Activated naive CD8-positive, alpha-beta T cell treated with anti-CD3 and anti-CD28 coated beads, Interleukin-2, amount 10 ng/mL, durations not matched to agents 7 days and 5 days (primary cell): Measurements from ENCODE around the gene CRYBG1. TPM values are rescaled to one million over a fixed set of nuclear protein-coding genes. Genes with fewer than 3 reads are reported as not detected.

Experiments used
- ATAC-seq: fragments of 150-1000 bp; cut with Tn5 transposase; one replicate; pipeline ENCODE4 v1.10.0; 2021; ENCODE audit warnings: low read depth, moderate library complexity
- POLR2A ChIA-PET: fragments of 350-600 bp; sonication (Branson Sonifier 250); formaldehyde crosslinking; loops from one replicate; lab custom pipeline; 2021; ENCODE audit warnings: antibody characterized with exemption; lab: Charles Lee
- DNase-seq: peaks from one replicate; pipeline ENCODE4 v3.0.0; 2021
- H3K27ac Mint-ChIP-seq: one replicate; pipeline ENCODE4 v1.8.0; 2022; ENCODE audit warnings: mild to moderate bottlenecking, mixed read lengths
- H3K27me3 Mint-ChIP-seq: one replicate; pipeline ENCODE4 v1.8.0; 2022; ENCODE audit warnings: mild to moderate bottlenecking, moderate library complexity, mixed read lengths
- H3K36me3 Mint-ChIP-seq: one replicate; pipeline ENCODE4 v1.8.0; 2021; ENCODE audit warnings: mild to moderate bottlenecking, mixed read lengths
- H3K4me1 Mint-ChIP-seq: one replicate; pipeline ENCODE4 v1.8.0; 2021; ENCODE audit warnings: mixed read lengths
- H3K4me3 Mint-ChIP-seq: one replicate; pipeline ENCODE4 v1.8.0; 2022; ENCODE audit warnings: mild to moderate bottlenecking, moderate library complexity, mixed read lengths
- H3K9me3 Mint-ChIP-seq: one replicate; pipeline ENCODE4 v1.8.0; 2021; ENCODE audit warnings: mixed read lengths
- total RNA-seq, 2 experiments: library from RNA; stranded (reverse); gene quantifications; one replicate each; pipeline ENCODE4 v1.2.3, GENCODE V29; 2021

Gene CRYBG1
- total RNA-seq, 2 experiments from 2014 or later: 34.8 to 37.3 TPM

DNA sequence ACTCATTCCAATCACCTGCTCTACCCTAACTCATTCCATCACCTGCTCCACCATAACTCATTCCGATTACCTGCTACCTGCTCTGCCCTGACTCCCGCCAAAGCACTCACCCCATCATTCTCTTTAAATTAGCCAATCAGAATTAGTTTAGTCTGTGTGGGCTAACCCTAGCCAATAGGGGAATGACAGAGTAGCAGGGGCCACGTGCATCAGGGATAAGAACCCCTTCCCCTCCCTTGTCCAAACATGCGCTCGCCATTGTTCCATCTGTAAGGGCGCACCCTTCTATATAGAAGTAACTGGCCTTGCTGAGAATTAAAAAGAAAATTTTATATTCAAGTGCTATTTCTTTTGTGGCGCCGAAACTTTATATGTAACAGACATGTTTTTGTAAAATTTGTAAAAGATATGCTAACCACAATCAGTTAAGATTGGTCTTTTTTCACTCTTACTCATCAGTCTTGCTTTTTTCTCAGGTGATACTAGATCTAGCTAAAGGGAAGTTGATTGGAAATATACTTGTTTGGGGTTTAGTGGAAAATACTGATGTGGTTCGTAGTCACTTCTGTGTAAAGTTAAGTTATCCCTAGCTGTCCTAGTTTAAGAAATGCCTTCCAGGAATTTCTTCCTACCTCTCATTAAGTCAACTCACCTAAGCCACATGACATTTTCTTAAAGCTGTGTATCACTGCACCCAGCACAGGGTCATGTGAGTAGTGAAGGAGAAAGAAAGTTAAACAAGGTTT is 252.3 kb downstream of the CRYBG1 start:
- no peak overlapping the region for H3K4me3 Mint-ChIP-seq
- peaks cover 28% of the 10 kb centered on the region for H3K4me1 Mint-ChIP-seq
- no peak for DNase-seq
- no peak for ATAC-seq
- POLR2A ChIA-PET: no interaction called here
- no peak overlapping the region for H3K27ac Mint-ChIP-seq
- H3K27me3 Mint-ChIP-seq: no peaks in the 10 kb centered on the region
- no peaks in the 10 kb centered on the region for H3K9me3 Mint-ChIP-seq
- H3K36me3 Mint-ChIP-seq: peaks cover 19% of the 10 kb centered on the region

GRCh38 chr6:106613590-106613989 is 253.1 kb downstream of the CRYBG1 start:
- no peaks in the 10 kb centered on the region for H3K27me3 Mint-ChIP-seq
- no peak overlapping the region for H3K27ac Mint-ChIP-seq
- H3K36me3 Mint-ChIP-seq: peaks cover 24% of the 10 kb centered on the region
- H3K4me1 Mint-ChIP-seq: peaks cover 29% of the 10 kb centered on the region
- H3K9me3 Mint-ChIP-seq: no peaks in the 10 kb centered on the region
- DNase-seq (no peak), ATAC-seq (no peak)
- no peak overlapping the region for H3K4me3 Mint-ChIP-seq
- POLR2A ChIA-PET: no interaction called here

GRCh38 chr6:106614166-106614565 is 253.6 kb downstream of the CRYBG1 start:
- no peak for DNase-seq
- ATAC-seq: no peak
- peaks cover 31% of the 10 kb centered on the region for H3K4me1 Mint-ChIP-seq
- H3K27ac Mint-ChIP-seq: peak overlapping the region; percentile 17
- no peak overlapping the region for H3K4me3 Mint-ChIP-seq
- no peaks in the 10 kb centered on the region for H3K27me3 Mint-ChIP-seq
- POLR2A ChIA-PET: no interaction called here
- no peaks in the 10 kb centered on the region for H3K9me3 Mint-ChIP-seq
- H3K36me3 Mint-ChIP-seq: peaks cover 24% of the 10 kb centered on the region

DNA sequence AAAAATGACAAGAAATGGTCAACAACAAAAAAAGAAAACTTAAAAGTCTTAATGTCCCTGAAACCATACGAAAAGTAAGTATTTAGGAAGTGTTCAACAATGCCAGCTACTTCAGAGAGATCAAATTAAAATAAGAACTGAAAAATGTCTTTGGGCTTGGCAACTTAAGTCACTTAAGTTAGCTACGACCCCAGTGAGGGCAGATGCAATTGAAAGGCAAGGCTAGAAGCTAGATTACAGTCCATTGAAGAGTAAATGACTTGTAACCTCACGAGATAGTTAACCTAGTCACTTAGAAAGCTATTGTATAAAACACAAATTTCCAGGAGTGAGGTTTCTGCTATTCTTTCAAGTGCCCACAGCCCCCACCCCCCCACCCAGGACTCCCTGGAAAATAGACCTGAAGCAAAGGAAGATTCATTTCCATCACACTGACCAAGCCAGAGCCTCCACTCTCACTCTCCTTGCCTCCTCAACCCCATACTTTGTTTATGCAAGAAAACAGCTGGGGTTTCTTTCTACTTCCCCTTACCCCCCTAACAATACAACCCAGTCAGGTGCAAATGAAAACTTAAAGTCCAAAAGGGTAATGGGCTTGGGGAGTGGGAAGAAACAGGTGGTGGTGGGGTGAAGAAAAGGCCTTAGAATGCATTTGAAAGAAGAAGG is 254.2 kb downstream of the CRYBG1 start:
- no peaks in the 10 kb centered on the region for H3K9me3 Mint-ChIP-seq
- ATAC-seq (no peak), DNase-seq (no peak)
- peaks cover 24% of the 10 kb centered on the region for H3K36me3 Mint-ChIP-seq
- no peak overlapping the region for H3K4me3 Mint-ChIP-seq
- POLR2A ChIA-PET: no interaction called here
- peaks cover 32% of the 10 kb centered on the region for H3K4me1 Mint-ChIP-seq
- no peaks in the 10 kb centered on the region for H3K27me3 Mint-ChIP-seq
- H3K27ac Mint-ChIP-seq: peak overlapping the region; percentile 17

DNA sequence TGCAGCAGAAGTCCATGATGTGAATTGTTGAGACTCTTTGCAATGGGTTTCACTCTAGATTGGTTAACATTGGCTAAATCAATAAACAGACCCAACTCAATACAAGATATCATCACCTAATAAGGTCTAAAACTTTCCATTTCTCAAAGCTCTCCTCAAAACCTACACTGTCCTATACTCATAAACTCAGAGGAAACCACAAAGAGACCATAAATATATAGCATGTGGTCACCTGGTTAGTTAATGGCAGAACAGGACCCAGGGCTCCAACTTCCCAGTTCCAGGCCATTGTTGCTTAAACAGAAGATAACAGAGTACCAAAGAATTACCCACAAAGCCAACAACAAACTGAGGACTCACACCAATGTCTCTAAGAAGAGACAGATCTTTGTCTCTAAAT is 256.8 kb downstream of the CRYBG1 start:
- Mint-ChIP-seq H3K27ac (no peak overlapping the region), H3K9me3 (no peaks in the 10 kb centered on the region), H3K4me3 (no peak overlapping the region), H3K4me1 (peaks cover 36% of the 10 kb centered on the region), H3K36me3 (peaks cover 28% of the 10 kb centered on the region), H3K27me3 (no peaks in the 10 kb centered on the region)
- ATAC-seq (no peak), DNase-seq (no peak)
- POLR2A ChIA-PET: no interaction called here

GRCh38 chr6:106617857-106618256 is 257.3 kb downstream of the CRYBG1 start:
- POLR2A ChIA-PET: interaction anchor here (1.3 kb wide), 1 partner anchor 13 kb away, joined by 4 read pairs; no protein-coding TSS in a partner anchor
- ATAC-seq: no peak
- Mint-ChIP-seq H3K36me3 (peaks cover 34% of the 10 kb centered on the region), H3K4me3 (no peak overlapping the region), H3K27ac (no peak overlapping the region), H3K27me3 (no peaks in the 10 kb centered on the region), H3K4me1 (peaks cover 34% of the 10 kb centered on the region), H3K9me3 (peaks cover under 1% of the 10 kb centered on the region)
- no peak for DNase-seq

- ATAC-seq: no peak
- no peaks in the 10 kb centered on the region for H3K27me3 Mint-ChIP-seq
- no peak for DNase-seq
- H3K36me3 Mint-ChIP-seq: peaks cover 32% of the 10 kb centered on the region
- no peak overlapping the region for H3K4me3 Mint-ChIP-seq
- H3K9me3 Mint-ChIP-seq: peaks cover 3% of the 10 kb centered on the region
- POLR2A ChIA-PET: interaction anchor here (1.3 kb wide), 1 partner anchor 12 kb away, joined by 4 read pairs; no protein-coding TSS in a partner anchor
- H3K27ac Mint-ChIP-seq: no peak overlapping the region
- H3K4me1 Mint-ChIP-seq: peaks cover 30% of the 10 kb centered on the region
Measured at GRCh38 chr6:106618324-106618723, 257.8 kb downstream of the CRYBG1 start.

DNA sequence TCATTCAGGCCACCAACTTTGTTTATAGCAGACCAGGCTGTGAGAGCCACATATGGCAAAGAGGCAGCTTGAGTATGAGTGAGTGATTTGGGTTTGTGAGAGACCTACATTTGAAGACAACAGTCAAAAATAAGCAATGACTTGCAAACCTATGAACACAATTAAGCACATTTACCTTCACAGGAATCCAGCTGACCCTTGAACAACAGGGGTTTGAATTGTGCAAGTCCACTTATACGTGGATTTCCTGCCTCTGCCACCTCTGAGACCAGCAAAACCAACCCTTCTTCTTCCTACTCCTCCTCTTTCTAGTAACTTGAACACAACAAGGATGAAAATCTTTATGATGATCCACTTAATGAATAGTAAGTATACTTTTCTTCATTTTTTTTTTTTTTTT is 258.7 kb downstream of the CRYBG1 start:
- H3K36me3 Mint-ChIP-seq: peaks cover 26% of the 10 kb centered on the region
- no peak overlapping the region for H3K27ac Mint-ChIP-seq
- no peak for DNase-seq
- no peaks in the 10 kb centered on the region for H3K27me3 Mint-ChIP-seq
- ATAC-seq: no peak
- peaks cover 3% of the 10 kb centered on the region for H3K9me3 Mint-ChIP-seq
- H3K4me1 Mint-ChIP-seq: peaks cover 21% of the 10 kb centered on the region
- no peak overlapping the region for H3K4me3 Mint-ChIP-seq
- POLR2A ChIA-PET: interaction anchor here (1.3 kb wide), 1 partner anchor 11 kb away, joined by 4 read pairs; no protein-coding TSS in a partner anchor

DNA sequence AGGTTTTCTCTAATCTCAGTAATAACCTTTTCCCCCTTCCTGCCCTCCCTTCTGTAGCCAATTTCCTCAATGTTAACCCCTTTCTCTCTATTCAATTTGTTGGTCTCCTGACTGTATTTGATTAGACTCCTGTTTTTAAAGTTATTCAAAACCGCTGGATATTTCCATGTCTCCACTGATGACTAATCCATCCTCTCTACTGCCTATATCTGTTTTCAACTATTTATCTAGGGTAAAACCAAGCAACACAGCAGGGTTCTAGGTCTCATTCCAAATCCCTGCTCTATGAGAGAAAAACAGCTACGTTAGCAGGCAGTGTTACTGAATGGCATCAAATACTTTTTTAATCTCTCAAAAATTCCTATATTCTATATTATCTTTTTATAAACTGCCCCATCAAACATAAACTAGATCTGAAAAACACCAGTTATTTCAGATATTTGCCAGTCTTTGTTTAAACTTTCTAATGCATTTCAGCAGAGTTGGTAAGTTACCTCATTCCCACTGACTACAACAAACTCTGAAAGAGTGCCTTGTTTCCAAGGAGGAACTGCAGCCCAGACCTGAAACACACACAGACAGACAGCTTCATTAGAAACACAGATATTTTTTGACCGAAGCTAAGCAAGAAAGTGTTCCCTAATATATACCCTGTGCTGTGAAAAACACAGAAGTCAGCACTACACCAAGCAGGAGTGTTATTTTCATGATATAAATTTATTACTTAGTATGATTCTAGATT is 260.6 kb downstream of the CRYBG1 start:
- H3K27me3 Mint-ChIP-seq: no peaks in the 10 kb centered on the region
- H3K36me3 Mint-ChIP-seq: peaks cover 21% of the 10 kb centered on the region
- POLR2A ChIA-PET: no interaction called here
- peaks cover 3% of the 10 kb centered on the region for H3K9me3 Mint-ChIP-seq
- DNase-seq: no peak
- no peak overlapping the region for H3K4me3 Mint-ChIP-seq
- no peak overlapping the region for H3K27ac Mint-ChIP-seq
- H3K4me1 Mint-ChIP-seq: peaks cover 18% of the 10 kb centered on the region
- no peak for ATAC-seq

Other genes with a start within 250 kb of the CRYBG1 start
- 10 to 100 TPM; 25.7 to 28.5 TPM for gene ATG5, start 35.0 kb upstream of the CRYBG1 start, total RNA-seq